Stomach smooth muscle (tissue), 2 donors: ENCODE data around the gene SCTR.

Experiments used
- H3K27ac ChIP-seq: one replicate; pipeline ENCODE4 v1.7.0; 2013; ENCODE audit warnings: mild to moderate bottlenecking, low read length, inconsistent platforms
- H3K27me3 ChIP-seq, 2 donors: one replicate each; pipeline ENCODE4 v1.7.0; 2013; ENCODE audit warnings: low read length in 2 of 2; ENCODE audit not compliant: insufficient read depth in 2 of 2, control insufficient read depth in 1 of 2
- H3K36me3 ChIP-seq, 2 donors: one replicate each; pipeline ENCODE4 v1.7.0; 2013; ENCODE audit warnings: low read length in 2 of 2; ENCODE audit not compliant: control insufficient read depth in 2 of 2, insufficient read depth in 2 of 2
- H3K4me1 ChIP-seq: one replicate; pipeline ENCODE4 v1.7.0; 2013; ENCODE audit warnings: low read length; ENCODE audit not compliant: control insufficient read depth, insufficient read depth
- H3K4me3 ChIP-seq, 2 donors: one replicate each; pipeline ENCODE4 v1.7.0; 2013; ENCODE audit warnings: low read length in 2 of 2
- H3K9ac ChIP-seq, 2 donors: one replicate each; pipeline ENCODE4 v1.7.0; 2013; ENCODE audit warnings: low read length in 2 of 2, mild to moderate bottlenecking in 1 of 2
- H3K9me3 ChIP-seq, 2 donors: one replicate each; pipeline ENCODE4 v1.7.0; 2013; ENCODE audit warnings: low read length in 2 of 2; ENCODE audit not compliant: control insufficient read depth in 2 of 2
- donor health status: healthy.
- donor health status: Pancreatic carcinoma.

Gene SCTR

GRCh38 chr2:119488245-119489214, 35.8 kb downstream of the SCTR start:
- Histone ChIP-seq H3K27ac (no peak overlapping the region), H3K4me1 (peaks cover 17% of the 10 kb centered on the region), H3K9me3 (no peaks in the 10 kb centered on the region), H3K9ac (no peak overlapping the region), H3K27me3 (no peaks in the 10 kb centered on the region), H3K36me3 (peaks cover 0 to 3% of the 10 kb centered on the region in 2 donors), H3K4me3 (no peak overlapping the region)

- Histone ChIP-seq H3K27ac (no peak overlapping the region), H3K4me1 (peaks cover 22% of the 10 kb centered on the region), H3K9me3 (no peaks in the 10 kb centered on the region), H3K27me3 (no peaks in the 10 kb centered on the region), H3K4me3 (no peak overlapping the region), H3K9ac (no peak overlapping the region), H3K36me3 (peaks cover 0 to 3% of the 10 kb centered on the region in 2 donors)
These were observed 36.6 kb downstream of the SCTR start for GRCh38 chr2:119487434-119488244.

- no peak overlapping the region for H3K27ac ChIP-seq
- peaks cover 29% of the 10 kb centered on the region for H3K4me1 ChIP-seq
- peaks cover 0 to 3% of the 10 kb centered on the region in 2 donors for H3K36me3 ChIP-seq
These were observed 37.4 kb downstream of the SCTR start for GRCh38 chr2:119486886-119487285.

GRCh38 chr2:119486196-119486827, 38.0 kb downstream of the SCTR start:
- Histone ChIP-seq H3K36me3 (peaks cover 0 to 3% of the 10 kb centered on the region in 2 donors), H3K9ac (no peak overlapping the region), H3K9me3 (no peaks in the 10 kb centered on the region), H3K4me3 (no peak overlapping the region), H3K27ac (no peak overlapping the region), H3K4me1 (peaks cover 32% of the 10 kb centered on the region), H3K27me3 (no peaks in the 10 kb centered on the region)

More at GRCh38 chr2:119486886-119487285, 37.4 kb downstream of the SCTR start:
- H3K4me3 ChIP-seq = no peak overlapping the region
- H3K9me3 ChIP-seq = no peaks in the 10 kb centered on the region
- no peak overlapping the region for H3K9ac ChIP-seq
- no peaks in the 10 kb centered on the region for H3K27me3 ChIP-seq

GRCh38 chr2:119485336-119486110, 38.8 kb downstream of the SCTR start:
- H3K4me3 ChIP-seq = no peak overlapping the region
- peaks cover 0 to 3% of the 10 kb centered on the region in 2 donors for H3K36me3 ChIP-seq
- H3K27me3 ChIP-seq = no peaks in the 10 kb centered on the region
- H3K27ac ChIP-seq = no peak overlapping the region
- peaks cover 32% of the 10 kb centered on the region for H3K4me1 ChIP-seq
- H3K9me3 ChIP-seq = no peaks in the 10 kb centered on the region
- no peak overlapping the region for H3K9ac ChIP-seq

GRCh38 chr2:119484834-119485233, 39.4 kb downstream of the SCTR start:
- H3K4me3 ChIP-seq = no peak overlapping the region
- no peaks in the 10 kb centered on the region for H3K27me3 ChIP-seq
- no peak overlapping the region for H3K27ac ChIP-seq
- H3K9ac ChIP-seq = no peak overlapping the region
- H3K4me1 ChIP-seq = peaks cover 32% of the 10 kb centered on the region
- no peaks in the 10 kb centered on the region for H3K9me3 ChIP-seq
- peaks cover 0 to 3% of the 10 kb centered on the region in 2 donors for H3K36me3 ChIP-seq

- H3K27ac ChIP-seq = no peak overlapping the region
- H3K9ac ChIP-seq = no peak overlapping the region
- H3K36me3 ChIP-seq = no peaks in the 10 kb centered on the region
- no peak overlapping the region for H3K4me3 ChIP-seq
- no peaks in the 10 kb centered on the region for H3K27me3 ChIP-seq
- H3K9me3 ChIP-seq = no peaks in the 10 kb centered on the region
- peaks cover 29% of the 10 kb centered on the region for H3K4me1 ChIP-seq
These were observed 40.2 kb downstream of the SCTR start for GRCh38 chr2:119483896-119484718.

GRCh38 chr2:119483395-119483753, 40.9 kb downstream of the SCTR start:
- H3K9me3 ChIP-seq = no peaks in the 10 kb centered on the region
- H3K9ac ChIP-seq = no peak overlapping the region
- no peak overlapping the region for H3K27ac ChIP-seq
- no peaks in the 10 kb centered on the region for H3K27me3 ChIP-seq
- peaks cover 29% of the 10 kb centered on the region for H3K4me1 ChIP-seq
- no peak overlapping the region for H3K4me3 ChIP-seq
- H3K36me3 ChIP-seq = no peaks in the 10 kb centered on the region

GRCh38 chr2:119482481-119483394, 41.5 kb downstream of the SCTR start:
- H3K4me3 ChIP-seq = peak overlapping the region in 1 of 2 donors; percentile 8
- H3K4me1 ChIP-seq = peaks cover 29% of the 10 kb centered on the region
- H3K9ac ChIP-seq = no peak overlapping the region
- no peaks in the 10 kb centered on the region for H3K9me3 ChIP-seq
- H3K36me3 ChIP-seq = no peaks in the 10 kb centered on the region
- no peak overlapping the region for H3K27ac ChIP-seq
- no peaks in the 10 kb centered on the region for H3K27me3 ChIP-seq
